Raji (cell line): ENCODE data around the gene PARVB.

Source experiments
- POLR2A ChIP-seq: IDR thresholded peaks from 2 replicates; pipeline ENCODE4 v1.6.1; 2011; ENCODE audit warnings: low read depth, low read length, control low read depth; ENCODE audit not compliant: insufficient read depth

The PARVB gene, protein sequence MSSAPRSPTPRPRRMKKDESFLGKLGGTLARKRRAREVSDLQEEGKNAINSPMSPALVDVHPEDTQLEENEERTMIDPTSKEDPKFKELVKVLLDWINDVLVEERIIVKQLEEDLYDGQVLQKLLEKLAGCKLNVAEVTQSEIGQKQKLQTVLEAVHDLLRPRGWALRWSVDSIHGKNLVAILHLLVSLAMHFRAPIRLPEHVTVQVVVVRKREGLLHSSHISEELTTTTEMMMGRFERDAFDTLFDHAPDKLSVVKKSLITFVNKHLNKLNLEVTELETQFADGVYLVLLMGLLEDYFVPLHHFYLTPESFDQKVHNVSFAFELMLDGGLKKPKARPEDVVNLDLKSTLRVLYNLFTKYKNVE

DNA sequence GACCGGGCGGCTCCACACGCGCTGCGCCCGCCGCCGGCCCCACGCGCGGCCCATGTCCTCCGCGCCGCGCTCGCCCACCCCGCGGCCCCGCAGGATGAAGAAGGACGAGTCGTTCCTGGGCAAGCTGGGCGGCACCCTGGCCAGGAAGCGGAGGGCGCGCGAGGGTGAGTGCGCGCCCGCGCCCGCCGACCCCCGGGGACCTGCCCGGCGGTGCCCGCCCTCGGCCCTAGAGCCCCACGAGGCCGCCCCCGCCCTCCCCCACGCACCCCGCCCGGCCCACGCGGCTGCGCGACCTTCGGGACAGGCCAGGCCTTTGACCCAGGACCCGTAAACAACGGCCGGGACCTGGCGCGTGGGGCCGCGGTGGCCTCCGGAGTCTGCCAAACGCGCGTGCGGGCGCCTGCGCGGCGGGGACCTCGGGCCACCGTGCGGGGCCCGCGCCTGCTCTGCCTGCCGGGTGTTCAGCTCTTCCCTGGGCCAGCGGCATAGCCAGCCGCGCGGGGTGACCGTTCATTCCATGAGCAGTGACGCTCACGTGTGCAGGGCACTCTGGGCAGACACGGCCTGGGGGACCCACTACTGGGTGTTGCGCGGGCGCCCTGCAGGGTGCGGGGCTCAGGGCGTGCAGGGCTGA, at the start of gene PARVB:
PARVB (plus strand) TSS at position 15 of the 634 bp plus-strand sequence; CDS start at position 53, 38 bp downstream.
- peak; percentile 24 for TF ChIP-seq POLR2A

DNA sequence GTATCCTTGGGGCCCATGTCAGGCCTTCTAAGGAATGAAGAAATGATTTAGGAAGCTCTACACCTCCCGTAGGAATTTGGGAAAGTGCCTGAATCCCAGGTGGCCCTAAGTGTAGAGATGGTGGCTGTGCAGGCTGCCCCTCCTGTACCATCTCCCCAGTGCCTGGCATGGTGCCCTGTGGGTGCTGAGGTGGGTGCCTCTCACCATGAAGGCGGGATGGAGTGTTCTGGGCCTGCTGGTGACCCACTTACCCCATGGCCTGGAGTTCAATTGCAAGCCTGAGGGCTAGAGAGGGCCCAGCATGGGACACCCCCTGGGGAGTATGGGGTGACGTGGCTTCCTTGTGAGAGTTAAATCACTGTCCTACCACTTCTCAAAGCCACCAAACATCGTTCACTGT, 49.1 kb upstream of the PARVB start:
- TF ChIP-seq POLR2A = no peak

DNA sequence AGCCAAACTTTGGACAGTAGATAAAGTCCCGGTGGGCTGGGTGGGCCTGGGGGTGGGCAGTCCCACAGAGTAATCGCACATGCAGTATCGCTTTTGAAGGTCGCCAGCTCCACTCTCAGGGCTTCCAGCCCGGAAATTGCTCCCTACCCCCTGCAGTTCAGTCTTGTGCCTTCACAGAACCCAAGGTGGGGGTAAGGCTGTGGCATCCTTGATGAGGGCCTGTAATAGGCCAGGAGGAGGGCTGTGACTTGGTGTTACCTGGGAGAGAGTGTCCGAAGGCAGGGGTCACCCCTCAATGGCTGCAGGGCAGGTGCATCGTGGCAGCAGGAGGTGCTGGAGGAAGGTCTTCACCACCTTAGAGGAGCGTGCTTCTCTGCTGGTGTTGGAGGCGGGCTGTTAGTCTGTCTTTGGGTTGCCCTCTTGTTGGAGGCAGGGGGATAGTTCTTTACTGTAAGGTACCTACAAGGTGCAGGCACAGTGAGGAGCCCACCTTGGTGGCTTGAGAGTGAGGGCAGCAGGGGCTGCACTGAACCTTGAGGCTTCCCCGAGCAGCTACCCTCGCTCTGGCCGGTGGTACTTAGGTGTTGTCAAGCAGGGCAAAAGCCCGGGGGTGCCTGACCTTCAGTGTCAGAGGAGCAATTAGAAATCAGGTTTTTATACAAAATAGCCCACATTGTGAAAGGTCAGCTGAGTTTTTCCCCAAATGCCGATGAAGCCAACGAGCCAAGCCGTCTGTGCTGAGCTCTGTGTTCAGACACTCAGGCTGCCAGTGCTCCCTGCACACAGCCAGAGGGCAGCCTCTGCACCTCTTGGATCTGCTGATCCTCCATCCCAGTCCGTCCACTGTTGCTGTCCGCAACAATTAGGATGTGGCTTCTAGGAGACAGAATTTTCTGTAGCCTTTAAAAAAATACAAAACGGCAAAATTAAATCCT, 47.0 kb upstream of the PARVB start:
- no peak for TF ChIP-seq POLR2A

DNA sequence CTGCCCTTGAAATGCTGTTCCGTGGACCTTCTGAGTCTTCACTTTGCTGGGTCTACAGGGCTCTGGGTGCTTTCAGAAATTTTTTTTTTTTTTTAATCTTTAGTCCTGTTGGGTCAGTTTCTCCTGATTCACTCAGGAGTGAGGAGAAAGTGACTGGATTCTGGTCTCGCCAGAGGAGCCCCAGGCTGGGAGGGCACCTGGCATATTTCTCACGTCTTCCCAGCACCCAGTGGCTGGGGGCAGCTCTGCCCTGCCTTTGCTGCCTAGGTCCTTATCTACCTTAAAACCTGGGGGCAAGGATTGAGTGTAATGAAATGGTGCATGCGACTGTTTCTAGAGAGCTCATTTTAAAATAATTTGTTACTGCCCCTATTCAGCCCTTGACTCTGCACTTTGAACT, 45.5 kb upstream of the PARVB start:
- no peak for TF ChIP-seq POLR2A

DNA sequence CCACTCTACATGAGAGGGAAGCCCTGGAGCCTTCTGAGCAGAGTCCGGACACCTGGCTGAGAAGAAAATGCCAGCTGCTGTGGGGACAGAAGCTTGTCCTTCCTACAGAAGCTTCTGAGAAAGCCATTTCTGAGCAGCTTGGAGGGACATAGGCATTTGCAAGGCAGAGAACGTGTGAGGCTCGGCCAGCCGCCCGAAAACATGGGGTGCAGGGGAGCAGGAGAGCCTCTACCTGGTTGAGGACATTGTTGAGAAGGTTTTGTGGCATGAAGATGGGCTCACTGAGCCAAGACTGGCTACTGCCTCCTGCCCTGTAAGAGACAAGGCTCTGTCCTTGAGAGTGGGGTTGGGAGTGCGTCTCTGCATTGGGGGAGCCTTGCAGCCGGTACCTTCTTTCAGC, 43.5 kb upstream of the PARVB start:
- TF ChIP-seq POLR2A = no peak

DNA sequence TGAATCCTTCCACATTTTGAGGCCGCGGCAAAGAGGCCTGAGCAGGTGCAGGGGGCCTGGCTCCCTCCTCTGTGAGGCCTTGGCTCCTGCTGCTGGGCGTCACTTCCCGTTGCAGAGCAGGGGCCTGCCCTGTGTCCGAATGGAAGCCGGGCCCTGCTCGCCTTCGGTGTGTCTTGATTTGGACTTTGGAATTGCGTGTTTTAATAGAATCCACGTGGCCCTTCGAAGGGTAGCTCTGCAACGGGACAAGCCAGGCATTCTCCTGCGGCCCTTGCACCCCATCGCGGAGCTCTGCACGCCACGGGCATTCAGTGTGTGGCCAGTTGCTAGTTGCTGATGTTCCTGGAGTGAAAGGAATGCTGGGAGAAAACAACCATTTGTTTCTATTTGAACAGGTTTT, 43.1 kb upstream of the PARVB start:
- no peak for TF ChIP-seq POLR2A

DNA sequence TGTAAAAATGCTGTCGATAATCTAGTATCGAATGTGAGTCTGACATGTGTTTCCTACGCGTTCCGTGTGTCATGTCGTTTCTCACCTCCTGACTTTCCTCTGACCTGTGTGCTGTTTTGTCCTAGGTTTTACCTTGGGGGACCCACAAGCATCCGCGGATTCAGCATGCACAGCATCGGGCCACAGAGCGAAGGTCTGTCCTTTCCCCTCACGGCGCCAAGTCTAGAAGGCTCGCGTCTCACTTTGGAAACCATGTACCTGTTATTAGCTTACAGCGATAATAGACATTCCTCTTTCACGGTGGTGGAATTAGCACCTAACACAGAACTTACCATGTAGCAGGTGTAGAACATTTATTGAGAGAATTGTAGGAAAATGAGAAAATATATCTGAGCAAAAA, 40.3 kb upstream of the PARVB start:
- TF ChIP-seq POLR2A = no peak

DNA sequence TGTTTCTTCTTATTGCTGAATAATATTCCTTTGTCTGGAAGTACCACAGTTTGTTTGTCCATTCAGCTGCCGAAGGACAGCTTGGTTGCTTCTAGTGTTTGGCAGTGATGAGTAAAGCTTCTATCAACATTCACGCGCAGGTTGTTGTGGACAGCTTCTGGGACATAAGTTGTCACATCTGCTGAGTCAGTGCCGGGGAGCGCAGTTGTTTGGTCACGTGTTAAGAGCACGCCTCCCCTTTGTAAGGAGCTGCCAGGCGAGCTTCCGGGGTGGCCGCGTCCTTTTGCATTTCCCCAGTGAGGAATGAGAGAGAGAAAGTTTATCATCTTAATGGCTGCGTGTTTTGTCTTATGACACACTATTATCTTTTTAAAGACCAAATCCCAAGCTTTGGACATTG, 38.6 kb upstream of the PARVB start:
- no peak for TF ChIP-seq POLR2A

DNA sequence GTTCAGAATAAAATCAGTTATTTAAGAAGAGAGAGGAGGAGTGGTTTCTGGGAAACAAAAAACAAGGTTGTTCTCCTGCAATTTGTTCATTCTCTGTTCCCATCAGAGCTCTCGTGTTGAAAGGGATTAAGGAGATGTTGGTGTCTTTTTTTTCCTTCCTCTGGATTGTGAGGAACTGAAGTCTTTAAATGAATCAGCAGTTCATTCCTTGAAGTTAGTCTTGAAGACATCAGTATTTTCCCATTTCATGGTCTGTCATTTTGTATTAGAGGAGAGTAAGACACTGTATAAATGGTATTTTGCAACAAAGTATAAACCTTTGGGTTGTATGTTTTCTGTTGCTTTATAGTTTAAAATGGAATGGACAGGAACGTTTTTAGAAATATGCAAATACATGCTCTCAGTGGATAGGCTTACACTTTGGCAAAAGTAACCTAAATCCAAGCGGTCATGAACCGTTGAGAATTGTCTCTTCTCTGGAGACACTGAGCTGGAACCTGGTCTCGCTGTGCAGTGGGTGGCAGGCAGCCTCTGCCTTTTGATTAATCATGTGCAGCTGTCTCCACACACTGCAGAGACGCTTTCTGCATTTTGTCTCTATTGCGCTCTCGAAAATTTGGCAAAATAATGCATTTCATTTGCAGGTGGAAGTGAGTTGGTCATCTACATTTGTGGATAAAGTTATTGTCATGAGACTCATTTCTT, 35.8 kb upstream of the PARVB start:
- TF ChIP-seq POLR2A = no peak

DNA sequence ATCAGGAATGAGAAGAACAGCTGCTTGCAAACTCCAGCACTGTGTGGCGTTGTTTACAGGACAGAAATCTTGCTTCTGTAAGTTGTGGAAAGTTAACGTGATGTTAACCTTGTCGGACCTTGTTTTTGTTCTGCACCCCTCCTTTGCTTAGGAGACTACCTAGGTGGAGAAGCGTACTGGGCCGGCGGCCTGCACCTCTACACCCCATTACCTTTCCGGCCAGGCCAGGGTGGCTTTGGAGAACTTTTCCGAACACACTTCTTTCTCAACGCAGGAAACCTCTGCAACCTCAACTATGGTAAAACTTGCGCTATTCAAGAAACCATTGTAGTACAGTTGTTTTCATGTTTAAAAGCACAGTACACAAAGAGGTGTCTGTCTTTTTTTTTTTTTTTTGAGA, 35.1 kb upstream of the PARVB start:
- no peak for TF ChIP-seq POLR2A

DNA sequence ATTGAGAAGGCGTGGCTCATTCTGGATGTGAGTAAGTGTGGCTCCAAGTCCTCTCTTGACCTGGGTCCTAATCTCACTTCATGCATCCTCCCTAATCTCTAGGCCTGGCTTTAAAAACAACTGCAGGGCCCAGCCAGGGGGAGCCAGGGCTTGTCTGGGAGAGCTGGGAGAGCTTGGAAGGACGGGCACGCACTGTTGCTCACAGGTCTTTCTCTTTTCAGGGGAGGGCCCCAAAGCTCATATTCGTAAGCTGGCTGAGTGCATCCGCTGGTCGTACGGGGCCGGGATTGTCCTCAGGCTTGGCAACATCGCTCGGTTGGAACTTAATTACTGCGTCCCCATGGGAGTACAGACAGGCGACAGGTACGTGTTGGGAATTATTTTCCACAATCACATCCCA, 34.1 kb upstream of the PARVB start:
- no peak for TF ChIP-seq POLR2A

DNA sequence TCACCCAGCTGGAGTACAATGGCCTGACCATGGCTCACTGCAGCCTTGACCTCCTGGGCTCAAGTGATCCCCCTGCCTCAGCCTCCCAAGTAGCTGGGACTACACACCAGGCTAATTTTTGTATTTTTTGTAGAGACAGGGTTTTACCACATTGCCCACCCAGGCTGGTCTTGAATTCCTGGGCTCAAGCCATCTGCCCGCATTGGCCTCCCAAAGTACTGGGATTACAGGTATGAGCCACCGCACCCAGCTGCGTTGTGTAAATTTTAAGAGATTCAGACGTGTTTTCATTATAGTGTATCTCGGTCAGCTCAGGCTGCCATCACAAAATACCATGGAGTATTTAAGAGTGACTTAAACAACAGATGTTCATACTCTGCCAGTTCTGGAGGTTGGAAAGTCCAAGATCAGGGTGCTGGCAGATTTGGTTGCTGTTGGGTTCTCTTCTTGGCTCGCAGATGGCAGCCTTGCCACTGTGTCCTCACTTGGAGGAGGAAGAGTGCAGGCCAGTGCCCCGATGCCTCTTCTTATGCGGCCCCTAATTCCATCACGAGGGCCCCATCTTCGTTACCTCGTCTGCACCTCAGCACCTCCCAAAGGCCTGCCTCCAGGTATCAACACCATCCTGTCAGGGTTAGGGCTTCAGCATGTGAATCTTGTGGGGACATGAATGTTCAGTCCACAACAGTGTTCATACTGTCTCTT, 32.6 kb upstream of the PARVB start:
- TF ChIP-seq POLR2A = no peak

DNA sequence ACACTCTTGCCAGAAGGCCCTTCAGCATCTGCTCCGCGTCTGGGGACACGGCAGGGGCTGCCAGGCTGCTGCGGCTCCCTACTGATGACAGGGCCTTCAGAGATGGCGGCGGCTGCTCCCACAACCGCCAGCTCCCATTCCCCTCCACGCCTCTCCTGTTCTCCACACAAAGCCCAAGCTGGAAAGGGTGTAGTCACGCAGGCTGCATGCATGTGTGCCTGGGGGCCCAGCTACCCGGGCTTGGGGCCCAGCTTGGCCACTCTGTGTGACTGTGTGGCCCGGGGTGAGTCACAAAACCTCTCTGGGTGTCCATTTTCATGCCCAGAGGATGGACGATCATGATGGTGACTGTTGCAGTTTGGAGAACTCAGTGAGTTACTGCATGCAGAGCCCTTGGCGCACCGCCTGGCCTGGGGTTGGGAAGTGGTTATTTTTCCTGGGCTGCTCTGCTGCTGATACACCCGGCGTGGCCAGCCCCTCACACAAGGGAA, 31.7 kb upstream of the PARVB start:
- no peak for TF ChIP-seq POLR2A

DNA sequence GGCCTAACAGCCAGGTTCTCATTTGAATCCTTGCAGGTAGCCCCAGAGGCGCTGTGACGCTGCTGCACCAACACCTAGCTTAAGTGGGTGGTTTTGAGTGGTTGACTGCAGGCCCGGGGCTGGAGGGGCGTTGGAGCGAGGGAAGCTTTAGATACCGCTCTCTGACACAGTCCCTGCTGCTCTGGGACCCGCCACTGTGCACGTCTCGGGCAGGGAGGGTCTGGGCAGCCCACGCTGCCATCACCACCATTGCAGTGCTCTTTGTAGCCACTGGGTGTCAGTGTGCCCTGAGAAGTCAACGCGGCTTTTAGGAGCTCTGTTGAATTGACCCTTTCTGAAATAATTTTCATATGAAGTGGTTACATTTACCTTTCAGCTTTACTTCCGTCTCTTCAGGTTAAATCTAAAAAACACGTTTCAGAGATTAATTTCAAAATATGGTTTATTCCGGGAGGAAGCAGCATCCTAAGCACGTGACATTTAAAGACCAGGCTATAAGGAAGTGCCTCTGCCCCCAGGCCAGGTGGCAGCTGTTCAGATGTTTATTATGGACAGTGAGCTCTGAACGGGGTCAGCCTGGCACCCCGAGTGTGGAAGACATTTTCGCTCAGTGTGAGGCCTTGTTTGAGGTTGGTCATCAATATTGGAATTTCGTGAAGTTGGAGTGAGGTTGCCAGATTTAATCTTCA, 30.9 kb upstream of the PARVB start:
- no peak for TF ChIP-seq POLR2A
